Heart left ventricle (tissue), 16 donors: ENCODE data around the gene TRIM65. TPM values are rescaled to one million over a fixed set of nuclear protein-coding genes. Genes with fewer than 3 reads are reported as not detected.

ENCODE experiments used
- ATAC-seq, 4 donors: fragments of 200-7000 bp; cut with Tn5 transposase; one replicate each; pipeline ENCODE4 v1.9.1; 2020 to 2022; ENCODE audit warnings: moderate library complexity in 4 of 4, mild to moderate bottlenecking in 3 of 4, moderate number of reproducible peaks in 1 of 4
- DNase-seq, 5 donors: peaks; one replicate each; pipeline ENCODE4 v3.0.0-alpha.2; 2020
- H3K27ac ChIP-seq, 12 donors: fragments of 200-600 bp; sonication (generic) in 4 of 12; one replicate each; pipeline versions ENCODE4 v1.5.0 to v1.8.0; 2016 to 2022; ENCODE audit warnings: mild to moderate bottlenecking in 2 of 12
- H3K27me3 ChIP-seq, 9 donors: fragments of 200-600 bp; sonication (generic) in 2 of 9; one replicate each; pipeline versions ENCODE4 v1.5.1 to v1.8.0; 2016 to 2022; ENCODE audit warnings: mild to moderate bottlenecking in 3 of 9
- H3K36me3 ChIP-seq, 9 donors: fragments of 200-600 bp; sonication (generic) in 2 of 9; one replicate each; pipeline versions ENCODE4 v1.5.0 to v1.8.0; 2018 to 2022; ENCODE audit warnings: mild to moderate bottlenecking in 2 of 9
- H3K4me1 ChIP-seq, 12 donors: fragments of 200-600 bp; sonication (generic) in 4 of 12; one replicate each; pipeline versions ENCODE4 v1.5.0 to v1.8.0; 2016 to 2022; ENCODE audit warnings: mild to moderate bottlenecking in 3 of 12
- H3K4me3 ChIP-seq, 12 donors: fragments of 200-600 bp; sonication (generic) in 4 of 12; one replicate each; pipeline versions ENCODE4 v1.5.0 to v1.8.0; 2017 to 2022; ENCODE audit warnings: mild to moderate bottlenecking in 9 of 12, moderate library complexity in 4 of 12
- H3K9me3 ChIP-seq, 12 donors: fragments of 200-600 bp; sonication (generic) in 4 of 12; one replicate each; pipeline versions ENCODE4 v1.5.0 to v1.8.0; 2016 to 2022; ENCODE audit warnings: mild to moderate bottlenecking in 1 of 12
- CTCF ChIP-seq, 12 donors: fragments of 200-600 bp; sonication (generic) in 4 of 12; IDR thresholded peaks; one replicate each; pipeline versions ENCODE4 v1.5.0 to v1.8.0; 2018 to 2022; ENCODE audit warnings: antibody characterized with exemption in 12 of 12, mild to moderate bottlenecking in 5 of 12
- POLR2A ChIP-seq, 2 donors: fragments of 450-650 bp; IDR thresholded peaks; one replicate each; pipeline ENCODE4 v1.6.1; 2017; ENCODE audit warnings: antibody characterized with exemption in 2 of 2, mild to moderate bottlenecking in 2 of 2, moderate library complexity in 2 of 2
- WGBS, 4 donors: extraction: QIAGEN DNeasy Blood & Tissue Kit in 2 of 4; methylation state at CpG; one replicate each; pipeline versions ENCODE4 v1.1.5 to v1.1.7; 2013 to 2018; 5-methylcytosine and 5-hydroxymethylcytosine counted together
- intact Hi-C, 10 donors: fragments of 100-400 bp; cut with DNase I; formaldehyde crosslinking; loops; one replicate each; pipeline versions ENCODE4 v1.11.1 to v1.14.2; 2022
- polyA plus RNA-seq, 2 donors: library from polyadenylated mRNA; stranded (reverse); fragments of 200-250 nt; gene quantifications; one replicate each; pipeline ENCODE4 v1.2.3, GENCODE V29; 2013
- total RNA-seq, 9 donors: library from RNA; depleted of rRNA in 2 of 9; stranded (reverse); fragments of >200 nt in 2 of 9; fragmentation: NEBNext Ultra II Directional in 3 of 9; extraction: Animal tissue kit (Norgen Biotek cat#: 25700) in 3 of 9; gene quantifications; one replicate each; pipeline versions ENCODE4 v1.1.0 to v1.2.4, GENCODE V29; 2016 to 2023
- donor health status: ischemic (EF 13 %, LVEDD 7.1; RV severe dilation, severe dysfunction).
- donor health status: healthy with polysubstance abuse.
- donor health status: DM: no; HTN: yes; CAD: no.
- donor health status: DM: no; HTN: no; CAD: no.
- donor health status: ischemic (EF 25% LVEDD 6.9; RV normal size, moderate dysfunction).
- donor health status: ischemic (EF 25% LVEDD 5.7; RV mildly dilated, moderate dysfunction).
- donor health status: healthy.
- donor health status: DM: yes; HTN: yes; CAD: no.
- donor health status: ischemic (EF 35%, LVEDD 5.7; RV mildly dilated, moderate dysfunction).
- donor health status: nonischemic (EF 11% LVEDD 7.7; RV severe dilation, severe dysfunction).
- donor health status: DM: yes; HTN: yes; CAD: no.
- donor health status: PGD.
- donor health status: ischemic (EF 29% LVEDD 5.4; RV normal size, mild dysfunction).
- donor health status: nonischemic (EF 23%, LVEDD 6.1; RV moderate dilation, normal function).

Gene TRIM65
- total and polyA plus RNA-seq, 11 donors = 6.8 to 16.1 (median 9.5) TPM

DNA sequence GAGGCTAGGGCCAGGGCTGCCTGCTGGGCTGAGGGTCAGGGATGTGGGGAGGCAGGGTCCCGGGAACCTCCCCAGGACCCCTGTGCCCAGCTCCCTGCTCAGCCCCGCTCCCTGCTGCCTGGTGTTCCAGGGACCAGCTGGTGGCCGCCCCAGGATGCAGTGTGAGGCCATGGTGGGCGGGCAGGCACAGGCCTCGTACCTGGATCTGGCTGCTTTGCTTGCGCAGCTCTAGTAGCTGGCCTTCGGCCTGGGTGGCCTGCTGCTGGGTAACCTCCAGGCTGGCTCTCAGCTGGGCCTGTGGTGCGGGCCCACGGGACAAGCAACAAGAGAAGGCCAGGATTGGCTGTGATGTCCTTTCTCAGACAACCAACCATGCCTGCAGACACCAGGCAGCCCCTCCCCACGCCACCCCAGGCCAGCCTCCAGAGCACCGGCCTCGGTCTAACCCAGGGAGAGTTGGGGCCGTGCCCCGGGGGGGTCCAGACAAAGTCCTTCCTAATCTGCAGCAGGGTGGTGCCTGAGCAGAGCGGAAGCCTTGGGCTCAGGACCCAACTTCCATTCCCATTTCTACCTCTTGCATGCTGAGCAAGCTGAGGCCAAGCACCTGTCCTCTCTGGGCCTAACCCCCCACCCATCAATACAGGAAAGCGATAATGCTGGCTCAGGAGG is 4.1 kb downstream of the TRIM65 start:
- intact Hi-C loops = loop anchor here in 5 of 10 donors (5.0 to 10.0 kb wide), 5 partner anchors 35 to 128 kb away; partner anchors contain the start of genes GALK1 (in 1 of the 5), UNC13D (in 1 of the 5), UNK (in 1 of the 5) and WBP2 (in 1 of the 5)
- ATAC-seq = no peak

GRCh38 chr17:75891605-75892555 is 4.9 kb downstream of the TRIM65 start:
- DNase-seq (no peak), ATAC-seq (no peak)
- Histone ChIP-seq H3K36me3 (peaks cover 0 to 37% (median 33%) of the 10 kb centered on the region in 9 donors), H3K27ac (peak overlapping the region in 1 of 12 donors; percentile 17), H3K4me3 (no peak overlapping the region), H3K27me3 (no peaks in the 10 kb centered on the region), H3K4me1 (peaks cover 0 to 24% (median 19%) of the 10 kb centered on the region in 12 donors), H3K9me3 (no peaks in the 10 kb centered on the region)
- TF ChIP-seq CTCF (IDR thresholded peaks at IDR 0.05) (no peak), POLR2A (IDR thresholded peaks at IDR 0.05) (no peak)
- intact Hi-C loops = loop anchor here in 5 of 10 donors (5.0 to 10.0 kb wide), 5 partner anchors 35 to 127 kb away; partner anchors contain the start of genes GALK1 (in 1 of the 5), UNC13D (in 1 of the 5), UNK (in 1 of the 5) and WBP2 (in 1 of the 5)
- 78 to 84% (median 80%) methylated on average over 20 to 32 of the region's 32 CpGs for WGBS, 4 donors

More for the DNA sequence above, 4.1 kb downstream of the TRIM65 start:
- TF ChIP-seq POLR2A (IDR thresholded peaks at IDR 0.05) = no peak
- TF ChIP-seq CTCF (IDR thresholded peaks at IDR 0.05) = no peak
- Histone ChIP-seq H3K36me3 (peaks cover 0 to 39% (median 31%) of the 10 kb centered on the region in 9 donors), H3K27me3 (no peaks in the 10 kb centered on the region), H3K27ac (no peak overlapping the region), H3K4me3 (no peak overlapping the region), H3K4me1 (peaks cover 0 to 32% (median 24%) of the 10 kb centered on the region in 12 donors), H3K9me3 (no peaks in the 10 kb centered on the region)
- 87 to 90% (median 89%) methylated on average over 13 to 16 of the region's 16 CpGs for WGBS, 4 donors
- no peak for DNase-seq

- ATAC-seq = no peak
- Histone ChIP-seq H3K27ac (no peak overlapping the region), H3K9me3 (no peaks in the 10 kb centered on the region), H3K36me3 (peaks cover 0 to 37% (median 33%) of the 10 kb centered on the region in 9 donors), H3K4me1 (peaks cover 0 to 24% (median 17%) of the 10 kb centered on the region in 12 donors), H3K4me3 (no peak overlapping the region), H3K27me3 (no peaks in the 10 kb centered on the region)
- no peak for DNase-seq
- intact Hi-C loops = loop anchor here in 5 of 10 donors (5.0 to 10.0 kb wide), 5 partner anchors 34 to 126 kb away; partner anchors contain the start of genes GALK1 (in 1 of the 5), UNC13D (in 1 of the 5), UNK (in 1 of the 5) and WBP2 (in 1 of the 5)
- WGBS, 4 donors = 90 to 94% (median 92%) methylated on average over 18 to 31 of the region's 31 CpGs
- TF ChIP-seq POLR2A (IDR thresholded peaks at IDR 0.05) (no peak), CTCF (IDR thresholded peaks at IDR 0.05) (no peak)
Measured at GRCh38 chr17:75891022-75891604, 5.6 kb downstream of the TRIM65 start.
